ENCODE results near the gene RYR3.

RYR3 gene

DNA sequence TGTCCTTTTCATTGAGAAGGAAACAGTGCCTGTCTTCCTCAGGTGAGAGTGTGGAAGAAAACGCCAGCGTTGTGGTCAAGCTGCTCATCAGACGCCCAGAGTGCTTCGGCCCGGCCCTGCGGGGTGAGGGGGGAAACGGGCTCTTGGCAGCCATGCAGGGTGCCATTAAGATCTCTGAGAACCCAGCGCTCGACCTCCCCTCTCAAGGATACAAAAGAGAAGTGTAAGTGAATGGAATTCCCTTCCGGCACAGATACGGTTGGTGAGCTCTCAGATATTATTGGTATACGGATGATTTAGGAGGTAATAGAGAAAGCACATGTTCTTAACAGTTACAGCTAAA, 411.9 kb downstream of the RYR3 start:
- Histone ChIP-seq H3K79me2 (ENCODE audit: control insufficient read depth, low read length) (no peaks in the 10 kb centered on the region), H3K4me2 (ENCODE audit: low read length) (no peak overlapping the region), H3K36me3 (ENCODE audit: control insufficient read depth, low read length) (no peaks in the 10 kb centered on the region), H3K4me3 (ENCODE audit: low read length) (no peak overlapping the region), H3K27ac (ENCODE audit: low read depth, low read length) (no peak overlapping the region), H3K4me1 (ENCODE audit: control insufficient read depth, low read length) (peaks cover 8% of the 10 kb centered on the region), H3K9me3 (ENCODE audit: control insufficient read depth, insufficient read depth, low read length) (no peaks in the 10 kb centered on the region), H3F3A (ENCODE audit: control insufficient read depth, insufficient read depth) (no peaks in the 10 kb centered on the region), H4K20me1 (ENCODE audit: control insufficient read depth, insufficient read depth, low read depth, low read length) (no peaks in the 10 kb centered on the region), H3K27me3 (ENCODE audit: control insufficient read depth, low read length) (peaks cover 3% of the 10 kb centered on the region; the same call in 1 of the 2 replicates), H3K9me2 (replicated peaks; ENCODE audit: control insufficient read depth, low read length) (no peaks in the 10 kb centered on the region)
- TF ChIP-seq, protein P1, sequence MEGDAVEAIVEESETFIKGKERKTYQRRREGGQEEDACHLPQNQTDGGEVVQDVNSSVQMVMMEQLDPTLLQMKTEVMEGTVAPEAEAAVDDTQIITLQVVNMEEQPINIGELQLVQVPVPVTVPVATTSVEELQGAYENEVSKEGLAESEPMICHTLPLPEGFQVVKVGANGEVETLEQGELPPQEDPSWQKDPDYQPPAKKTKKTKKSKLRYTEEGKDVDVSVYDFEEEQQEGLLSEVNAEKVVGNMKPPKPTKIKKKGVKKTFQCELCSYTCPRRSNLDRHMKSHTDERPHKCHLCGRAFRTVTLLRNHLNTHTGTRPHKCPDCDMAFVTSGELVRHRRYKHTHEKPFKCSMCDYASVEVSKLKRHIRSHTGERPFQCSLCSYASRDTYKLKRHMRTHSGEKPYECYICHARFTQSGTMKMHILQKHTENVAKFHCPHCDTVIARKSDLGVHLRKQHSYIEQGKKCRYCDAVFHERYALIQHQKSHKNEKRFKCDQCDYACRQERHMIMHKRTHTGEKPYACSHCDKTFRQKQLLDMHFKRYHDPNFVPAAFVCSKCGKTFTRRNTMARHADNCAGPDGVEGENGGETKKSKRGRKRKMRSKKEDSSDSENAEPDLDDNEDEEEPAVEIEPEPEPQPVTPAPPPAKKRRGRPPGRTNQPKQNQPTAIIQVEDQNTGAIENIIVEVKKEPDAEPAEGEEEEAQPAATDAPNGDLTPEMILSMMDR (IDR thresholded peaks at IDR 0.05; ENCODE audit: low read depth, low read length, poor library complexity, severe bottlenecking) = no peak
- TF ChIP-seq EZH2phosphoT487 (IDR thresholded peaks at IDR 0.05; ENCODE audit: borderline replicate concordance, low read length) = no peak

DNA sequence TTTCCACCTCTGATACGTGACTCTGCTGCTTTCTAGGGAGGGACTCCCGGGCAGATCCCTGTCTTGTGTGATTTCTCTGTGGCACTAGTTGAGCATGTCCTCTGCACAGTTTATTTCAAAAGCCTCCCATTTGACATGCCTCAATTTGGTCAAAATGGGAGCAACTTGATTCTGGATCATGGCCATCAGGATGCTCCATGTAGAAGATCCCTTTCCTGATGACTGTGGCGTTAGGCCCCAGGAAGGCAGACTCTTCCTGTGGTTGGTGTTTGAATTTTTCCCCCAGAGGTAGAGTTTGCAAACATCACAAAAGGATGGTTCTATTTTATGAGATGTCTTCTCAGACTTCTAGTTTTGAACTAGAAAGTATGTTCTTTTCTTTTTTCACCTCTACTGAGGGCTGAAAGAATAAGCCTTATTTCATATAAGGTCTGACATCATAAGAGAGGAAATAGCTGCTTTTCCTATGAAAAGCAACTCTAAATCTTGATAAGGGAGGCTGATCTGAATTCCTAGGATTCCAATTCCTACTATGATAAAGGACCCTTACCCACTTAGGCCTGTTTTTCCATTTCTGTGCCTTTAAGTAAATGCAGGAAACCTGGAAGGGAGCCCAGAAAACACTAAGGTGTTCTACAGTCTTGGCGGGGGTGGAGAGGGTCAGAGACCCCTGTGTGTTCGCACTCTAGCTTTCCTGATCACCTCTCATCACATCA, 413.7 kb downstream of the RYR3 start:
- Histone ChIP-seq H3K9me2 (replicated peaks; ENCODE audit: control insufficient read depth, low read length) (no peaks in the 10 kb centered on the region), H3K79me2 (ENCODE audit: control insufficient read depth, low read length) (no peaks in the 10 kb centered on the region), H3K4me3 (ENCODE audit: low read length) (no peak overlapping the region), H4K20me1 (ENCODE audit: control insufficient read depth, insufficient read depth, low read depth, low read length) (no peaks in the 10 kb centered on the region), H3K4me2 (ENCODE audit: low read length) (no peak overlapping the region), H3F3A (ENCODE audit: control insufficient read depth, insufficient read depth) (no peaks in the 10 kb centered on the region), H3K27ac (ENCODE audit: low read depth, low read length) (no peak overlapping the region), H3K27me3 (ENCODE audit: control insufficient read depth, low read length) (peaks cover 3% of the 10 kb centered on the region; the same call in 1 of the 2 replicates), H3K4me1 (ENCODE audit: control insufficient read depth, low read length) (peaks cover 8% of the 10 kb centered on the region), H3K9me3 (ENCODE audit: control insufficient read depth, insufficient read depth, low read length) (no peaks in the 10 kb centered on the region), H3K36me3 (ENCODE audit: control insufficient read depth, low read length) (no peaks in the 10 kb centered on the region)
- TF ChIP-seq EZH2phosphoT487 (IDR thresholded peaks at IDR 0.05; ENCODE audit: borderline replicate concordance, low read length) = no peak
- TF ChIP-seq, protein P1 (IDR thresholded peaks at IDR 0.05; ENCODE audit: low read depth, low read length, poor library complexity, severe bottlenecking) = no peak

- Histone ChIP-seq H4K20me1 (ENCODE audit: control insufficient read depth, insufficient read depth, low read depth, low read length) (no peaks in the 10 kb centered on the region), H3K36me3 (ENCODE audit: control insufficient read depth, low read length) (no peaks in the 10 kb centered on the region), H3K27me3 (ENCODE audit: control insufficient read depth, low read length) (no peaks in the 10 kb centered on the region), H3K4me3 (ENCODE audit: low read length) (no peak overlapping the region), H3K27ac (ENCODE audit: low read depth, low read length) (no peak overlapping the region), H3K9me2 (replicated peaks; ENCODE audit: control insufficient read depth, low read length) (no peaks in the 10 kb centered on the region), H3K4me1 (ENCODE audit: control insufficient read depth, low read length) (no peaks in the 10 kb centered on the region), H3K4me2 (ENCODE audit: low read length) (no peak overlapping the region), H3K79me2 (ENCODE audit: control insufficient read depth, low read length) (no peaks in the 10 kb centered on the region), H3K9me3 (ENCODE audit: control insufficient read depth, insufficient read depth, low read length) (no peaks in the 10 kb centered on the region), H3F3A (ENCODE audit: control insufficient read depth, insufficient read depth) (no peaks in the 10 kb centered on the region)
- no peak for TF ChIP-seq EZH2phosphoT487 (IDR thresholded peaks at IDR 0.05; ENCODE audit: borderline replicate concordance, low read length)
- TF ChIP-seq, protein P1 (IDR thresholded peaks at IDR 0.05; ENCODE audit: low read depth, low read length, poor library complexity, severe bottlenecking) = peak; percentile 16
These were observed 418.9 kb downstream of the RYR3 start for GRCh38 chr15:33729653-33730052.

All from DOHH2 (cell line).